ENCODE results near the gene ACTN1.

The ACTN1 gene

GRCh38 chr14:68888883-68889282 lies 90.2 kb downstream of the ACTN1 start:
- no peak overlapping the region for H3K4me2 ChIP-seq (ENCODE audit: low read length)
- H3K9me3 ChIP-seq (ENCODE audit: low read length): no peaks in the 10 kb centered on the region
- H3K27ac ChIP-seq (ENCODE audit: low read depth, low read length, poor library complexity, severe bottlenecking): no peak overlapping the region
- no peak overlapping the region for H3K4me3 ChIP-seq (ENCODE audit: low read depth, low read length, poor library complexity, severe bottlenecking)
- TF ChIP-seq EZH2 (IDR thresholded peaks at IDR 0.05; ENCODE audit: borderline replicate concordance, low read length) (no peak), CTCF (IDR thresholded peaks at IDR 0.05; ENCODE audit: low read length) (no peak)
- H3F3A ChIP-seq (ENCODE audit: insufficient read depth, low read length): no peaks in the 10 kb centered on the region
- no peaks in the 10 kb centered on the region; the same call in 1 of the 2 replicates for H3K27me3 ChIP-seq (ENCODE audit: insufficient read depth, low read length)
- no peaks in the 10 kb centered on the region for H4K20me1 ChIP-seq (ENCODE audit: insufficient read depth, low read length)
- no peaks in the 10 kb centered on the region for H3K79me2 ChIP-seq (ENCODE audit: insufficient read depth, low read length)
- H3K4me1 ChIP-seq (ENCODE audit: insufficient read depth, low read length, severe bottlenecking): no peaks in the 10 kb centered on the region
- H3K9me2 ChIP-seq (ENCODE audit: low read depth, low read length): no peaks in the 10 kb centered on the region
- no peak overlapping the region for H2AFZ ChIP-seq (ENCODE audit: low read length)
- H3K9ac ChIP-seq (ENCODE audit: low read length): no peak overlapping the region
- no peaks in the 10 kb centered on the region for H3K36me3 ChIP-seq (ENCODE audit: insufficient read depth, low read length)

- Histone ChIP-seq H3K4me3 (ENCODE audit: low read depth, low read length, poor library complexity, severe bottlenecking) (no peak overlapping the region), H3K27ac (ENCODE audit: low read depth, low read length, poor library complexity, severe bottlenecking) (no peak overlapping the region), H3F3A (ENCODE audit: insufficient read depth, low read length) (no peaks in the 10 kb centered on the region), H3K9ac (ENCODE audit: low read length) (no peak overlapping the region), H3K4me2 (ENCODE audit: low read length) (no peak overlapping the region), H3K27me3 (ENCODE audit: insufficient read depth, low read length) (no peaks in the 10 kb centered on the region; the same call in 1 of the 2 replicates), H3K4me1 (ENCODE audit: insufficient read depth, low read length, severe bottlenecking) (no peaks in the 10 kb centered on the region), H3K9me3 (ENCODE audit: low read length) (no peaks in the 10 kb centered on the region), H3K36me3 (ENCODE audit: insufficient read depth, low read length) (no peaks in the 10 kb centered on the region), H3K79me2 (ENCODE audit: insufficient read depth, low read length) (no peaks in the 10 kb centered on the region), H3K9me2 (ENCODE audit: low read depth, low read length) (no peaks in the 10 kb centered on the region), H4K20me1 (ENCODE audit: insufficient read depth, low read length) (no peaks in the 10 kb centered on the region), H2AFZ (ENCODE audit: low read length) (no peak overlapping the region)
- TF ChIP-seq EZH2 (IDR thresholded peaks at IDR 0.05; ENCODE audit: borderline replicate concordance, low read length): no peak
- no peak for TF ChIP-seq CTCF (IDR thresholded peaks at IDR 0.05; ENCODE audit: low read length)
Measured at GRCh38 chr14:68888025-68888850, 90.9 kb downstream of the ACTN1 start.

GRCh38 chr14:68886109-68886434 lies 93.0 kb downstream of the ACTN1 start:
- peaks cover 6% of the 10 kb centered on the region; the same call in 1 of the 2 replicates for H3K27me3 ChIP-seq (ENCODE audit: insufficient read depth, low read length)
- no peak overlapping the region for H3K27ac ChIP-seq (ENCODE audit: low read depth, low read length, poor library complexity, severe bottlenecking)
- H3K79me2 ChIP-seq (ENCODE audit: insufficient read depth, low read length): no peaks in the 10 kb centered on the region
- TF ChIP-seq EZH2 (IDR thresholded peaks at IDR 0.05; ENCODE audit: borderline replicate concordance, low read length): no peak
- TF ChIP-seq CTCF (IDR thresholded peaks at IDR 0.05; ENCODE audit: low read length): no peak
- no peaks in the 10 kb centered on the region for H3K9me3 ChIP-seq (ENCODE audit: low read length)
- H2AFZ ChIP-seq (ENCODE audit: low read length): no peak overlapping the region
- H3K4me3 ChIP-seq (ENCODE audit: low read depth, low read length, poor library complexity, severe bottlenecking): no peak overlapping the region
- no peaks in the 10 kb centered on the region for H4K20me1 ChIP-seq (ENCODE audit: insufficient read depth, low read length)
- H3K9me2 ChIP-seq (ENCODE audit: low read depth, low read length): no peaks in the 10 kb centered on the region
- no peaks in the 10 kb centered on the region for H3F3A ChIP-seq (ENCODE audit: insufficient read depth, low read length)
- H3K36me3 ChIP-seq (ENCODE audit: insufficient read depth, low read length): no peaks in the 10 kb centered on the region
- H3K9ac ChIP-seq (ENCODE audit: low read length): no peak overlapping the region
- no peak overlapping the region for H3K4me2 ChIP-seq (ENCODE audit: low read length)
- H3K4me1 ChIP-seq (ENCODE audit: insufficient read depth, low read length, severe bottlenecking): no peaks in the 10 kb centered on the region
